ENCODE data around the gene GRID2. TPM values are rescaled to one million over a fixed set of nuclear protein-coding genes. Genes with fewer than 3 reads are reported as not detected.

The GRID2 gene
- total RNA-seq, 1 donor from 2014 or later: not detected

GRCh38 chr4:92279296-92279695 is 24.5 kb upstream of the GRID2 start:
- TF ChIP-seq CTCF (IDR thresholded peaks at IDR 0.05): no peak
- no peak for DNase-seq
- Histone ChIP-seq H3K9me3 (no peaks in the 10 kb centered on the region), H3K27me3 (ENCODE audit: low read depth) (no peaks in the 10 kb centered on the region), H3K27ac (no peak overlapping the region), H3K36me3 (no peaks in the 10 kb centered on the region), H3K4me1 (no peaks in the 10 kb centered on the region), H3K4me3 (no peak overlapping the region)
- intact Hi-C loops (cut with DNase I): no loop called here
- no peak for ATAC-seq

- peaks cover under 1% of the 10 kb centered on the region for H3K4me1 ChIP-seq
- ATAC-seq (no peak), DNase-seq (no peak)
- TF ChIP-seq CTCF (IDR thresholded peaks at IDR 0.05): no peak
- no peaks in the 10 kb centered on the region for H3K9me3 ChIP-seq
- H3K27ac ChIP-seq: no peak overlapping the region
- H3K4me3 ChIP-seq: no peak overlapping the region
- intact Hi-C loops (cut with DNase I): no loop called here
- H3K27me3 ChIP-seq (ENCODE audit: low read depth): peaks cover 18% of the 10 kb centered on the region
- H3K36me3 ChIP-seq: no peaks in the 10 kb centered on the region
Observed at GRCh38 chr4:92299152-92299551, 4.6 kb upstream of the GRID2 start.

GRCh38 chr4:92304121-92304520 is 355 bp downstream of the GRID2 start:
- Histone ChIP-seq H3K4me3 (peak overlapping the region; percentile 18), H3K27me3 (ENCODE audit: low read depth) (peaks cover 47% of the 10 kb centered on the region), H3K4me1 (peaks cover 17% of the 10 kb centered on the region), H3K36me3 (no peaks in the 10 kb centered on the region), H3K27ac (no peak overlapping the region), H3K9me3 (no peaks in the 10 kb centered on the region)
- TF ChIP-seq CTCF (IDR thresholded peaks at IDR 0.05): no peak
- peak in 1 of 2 donors; percentile 28 for ATAC-seq
- intact Hi-C loops (cut with DNase I): no loop called here
- no peak for DNase-seq

GRCh38 chr4:92304606-92305005 is 840 bp downstream of the GRID2 start:
- H3K27ac ChIP-seq: no peak overlapping the region
- no peak for DNase-seq
- no peaks in the 10 kb centered on the region for H3K9me3 ChIP-seq
- H3K36me3 ChIP-seq: no peaks in the 10 kb centered on the region
- peaks cover 47% of the 10 kb centered on the region for H3K27me3 ChIP-seq (ENCODE audit: low read depth)
- ATAC-seq: no peak
- H3K4me3 ChIP-seq: peak overlapping the region; percentile 18
- no peak for TF ChIP-seq CTCF (IDR thresholded peaks at IDR 0.05)
- intact Hi-C loops (cut with DNase I): no loop called here
- peaks cover 17% of the 10 kb centered on the region for H3K4me1 ChIP-seq

- intact Hi-C loops (cut with DNase I): no loop called here
- Histone ChIP-seq H3K36me3 (no peaks in the 10 kb centered on the region), H3K4me3 (peak overlapping the region; percentile 40), H3K9me3 (no peaks in the 10 kb centered on the region), H3K27ac (no peak overlapping the region), H3K4me1 (peaks cover 17% of the 10 kb centered on the region), H3K27me3 (ENCODE audit: low read depth) (peaks cover 47% of the 10 kb centered on the region)
- no peak for TF ChIP-seq CTCF (IDR thresholded peaks at IDR 0.05)
- peak; percentile 80 for ATAC-seq
- DNase-seq: peak; percentile 52
Observed at GRCh38 chr4:92305148-92305877, 1.5 kb downstream of the GRID2 start.

Measured in lower lobe of right lung (tissue), 2 donors.